GM21717 (cell line): Measurements from ENCODE around the gene RSAD1.

Source experiments
- ATAC-seq: cut with Tn5 transposase; IDR thresholded peaks from one replicate; pipeline ENCODE4 v1.9.1; 2021; ENCODE audit warnings: mild to moderate bottlenecking, moderate library complexity; ENCODE audit not compliant: unreplicated experiment

RSAD1 gene

GRCh38 chr17:50488880-50489279 lies 10.2 kb downstream of the RSAD1 start:
- no peak for ATAC-seq

GRCh38 chr17:50491505-50491904 lies 12.8 kb downstream of the RSAD1 start:
- no peak for ATAC-seq

- no peak for ATAC-seq
Measured at GRCh38 chr17:50492214-50492613, 13.6 kb downstream of the RSAD1 start.

GRCh38 chr17:50493744-50494143 lies 15.1 kb downstream of the RSAD1 start:
- no peak for ATAC-seq

- ATAC-seq, result no peak
Measured at GRCh38 chr17:50495217-50495823, 16.7 kb downstream of the RSAD1 start.

- no peak for ATAC-seq
Measured at GRCh38 chr17:50495918-50496317, 17.3 kb downstream of the RSAD1 start.

GRCh38 chr17:50498021-50498874 lies 19.6 kb downstream of the RSAD1 start:
- ATAC-seq, result no peak

- ATAC-seq, result no peak
Measured at GRCh38 chr17:50499270-50499669, 20.6 kb downstream of the RSAD1 start.

GRCh38 chr17:50499721-50500120 lies 21.1 kb downstream of the RSAD1 start:
- ATAC-seq, result no peak

- no peak for ATAC-seq
Measured at GRCh38 chr17:50501054-50501453, 22.4 kb downstream of the RSAD1 start.

GRCh38 chr17:50502301-50502990 lies 23.8 kb downstream of the RSAD1 start:
- ATAC-seq, result no peak

- no peak for ATAC-seq
Measured at GRCh38 chr17:50505591-50506130, 27.0 kb downstream of the RSAD1 start.

GRCh38 chr17:50506298-50506697 lies 27.6 kb downstream of the RSAD1 start:
- no peak for ATAC-seq

GRCh38 chr17:50507871-50508572 lies 29.4 kb downstream of the RSAD1 start, which contains the start of gene MYCBPAP:
Gene MYCBPAP (plus strand): TSS chr17:50508439. CDS start chr17:50508675, 236 bp downstream.
- no peak for ATAC-seq

GRCh38 chr17:50508573-50509460 lies 30.2 kb downstream of the RSAD1 start:
- no peak for ATAC-seq

- peak; percentile 77 for ATAC-seq
Measured at GRCh38 chr17:50511058-50511457, 32.4 kb downstream of the RSAD1 start.

- no peak for ATAC-seq
Measured at GRCh38 chr17:50513495-50513894, 34.8 kb downstream of the RSAD1 start.

GRCh38 chr17:50514388-50514787 lies 35.7 kb downstream of the RSAD1 start:
- no peak for ATAC-seq

- no peak for ATAC-seq
Measured at GRCh38 chr17:50514936-50515702, 36.5 kb downstream of the RSAD1 start.
